GM21528 (cell line): ENCODE results near the gene MEX3A.
"Not testable (repeated sequence)": the region's sequence is repeated elsewhere in the genome, so short reads cannot be mapped to it uniquely, and the experiment has no call there.

ENCODE experiments used
- ATAC-seq: cut with Tn5 transposase; IDR thresholded peaks from one replicate; pipeline ENCODE4 v1.9.1; 2021; ENCODE audit warnings: mild to moderate bottlenecking, moderate library complexity; ENCODE audit not compliant: unreplicated experiment, low FRiP score

MEX3A gene

GRCh38 chr1:156082309-156083091 is at the start of gene MEX3A:
Gene MEX3A, minus strand, starts transcription at chr1:156082465. Its CDS starts 467 bp downstream, at chr1:156081998.
- ATAC-seq = no peak

GRCh38 chr1:156130578-156130942 is 48.3 kb upstream of the MEX3A start:
- no peak for ATAC-seq

- ATAC-seq = no peak
These were observed 47.7 kb upstream of the MEX3A start for GRCh38 chr1:156129687-156130577.

- ATAC-seq = no peak
These were observed 46.7 kb upstream of the MEX3A start for GRCh38 chr1:156128654-156129597.

GRCh38 chr1:156128308-156128653 is 46.0 kb upstream of the MEX3A start:
- no peak for ATAC-seq

GRCh38 chr1:156126630-156127534 is 44.6 kb upstream of the MEX3A start:
- ATAC-seq = peak; percentile 42

- ATAC-seq = peak; percentile 26
These were observed 43.9 kb upstream of the MEX3A start for GRCh38 chr1:156126043-156126629.

- not testable (repeated sequence) for ATAC-seq
These were observed 43.3 kb upstream of the MEX3A start for GRCh38 chr1:156125544-156125943.

GRCh38 chr1:156124557-156125483 is 42.6 kb upstream of the MEX3A start:
- no peak for ATAC-seq

GRCh38 chr1:156123356-156124196 is 41.3 kb upstream of the MEX3A start:
- ATAC-seq = no peak

GRCh38 chr1:156122519-156123355 is 40.5 kb upstream of the MEX3A start:
- no peak for ATAC-seq

GRCh38 chr1:156122086-156122485 is 39.8 kb upstream of the MEX3A start:
- ATAC-seq = no peak

GRCh38 chr1:156121457-156121856 is 39.2 kb upstream of the MEX3A start:
- no peak for ATAC-seq

GRCh38 chr1:156121005-156121404 is 38.7 kb upstream of the MEX3A start:
- not testable (repeated sequence) for ATAC-seq

GRCh38 chr1:156120318-156120717 is 38.1 kb upstream of the MEX3A start:
- ATAC-seq = no peak

- no peak for ATAC-seq
These were observed 37.4 kb upstream of the MEX3A start for GRCh38 chr1:156119503-156120209.
